GM18951 (cell line): ENCODE data around the gene UEVLD.
A peak's percentile ranks its signal among the peaks of the same experiment; 100 is the strongest.

Experiments
- POLR2A ChIP-seq: IDR thresholded peaks from 4 replicates; pipeline ENCODE4 v1.6.1; 2011; ENCODE audit warnings: mild to moderate bottlenecking; ENCODE audit not compliant: insufficient read length, insufficient read depth; ENCODE audit errors: extremely low read depth
- in situ Hi-C: fragments of 300-500 bp; cut with MboI; formaldehyde crosslinking; loops from one replicate; pipeline ENCODE4 v1.12.0; 2022; ENCODE audit warnings: low sequenced_read_pairs, mixed read lengths, inconsistent platforms; ENCODE audit not compliant: unreplicated experiment

UEVLD gene

GRCh38 chr11:18588297-18589252 lies at the start of gene UEVLD:
TSS of gene UEVLD (minus strand) at chr11:18588734. CDS start at chr11:18588654, 80 bp downstream.
- in situ Hi-C loops = no loop called here
- peak; percentile 79 for TF ChIP-seq POLR2A

- peak; percentile 97 for TF ChIP-seq POLR2A
- in situ Hi-C loops = no loop called here
These were observed 45.9 kb upstream of the UEVLD start, which contains the start of gene SPTY2D1 for GRCh38 chr11:18634140-18635032. TSS of gene SPTY2D1 (minus strand) at chr11:18634342. CDS start at chr11:18634257, 85 bp downstream.

- TF ChIP-seq POLR2A = no peak
- in situ Hi-C loops = no loop called here
These were observed 45.0 kb upstream of the UEVLD start for GRCh38 chr11:18633256-18634139.

- in situ Hi-C loops = no loop called here
These were observed 44.3 kb upstream of the UEVLD start for GRCh38 chr11:18632841-18633240.

GRCh38 chr11:18624161-18624560 lies 35.6 kb upstream of the UEVLD start:
- in situ Hi-C loops = no loop called here

More at GRCh38 chr11:18632841-18633240, 44.3 kb upstream of the UEVLD start:
- TF ChIP-seq POLR2A = no peak

GRCh38 chr11:18623707-18624106 lies 35.2 kb upstream of the UEVLD start:
- in situ Hi-C loops = no loop called here
- TF ChIP-seq POLR2A = no peak

More at GRCh38 chr11:18624161-18624560, 35.6 kb upstream of the UEVLD start:
- TF ChIP-seq POLR2A = no peak

GRCh38 chr11:18618342-18619025 lies 29.9 kb upstream of the UEVLD start:
- in situ Hi-C loops = no loop called here
- no peak for TF ChIP-seq POLR2A

- in situ Hi-C loops = no loop called here
- TF ChIP-seq POLR2A = no peak
These were observed 29.3 kb upstream of the UEVLD start for GRCh38 chr11:18617688-18618341.

- no peak for TF ChIP-seq POLR2A
- in situ Hi-C loops = no loop called here
These were observed 27.3 kb upstream of the UEVLD start for GRCh38 chr11:18615628-18616392.

GRCh38 chr11:18614667-18615066 lies 26.1 kb upstream of the UEVLD start:
- TF ChIP-seq POLR2A = no peak
- in situ Hi-C loops = no loop called here

- in situ Hi-C loops = no loop called here
- TF ChIP-seq POLR2A = no peak
These were observed 23.9 kb upstream of the UEVLD start for GRCh38 chr11:18612394-18612793.
